Activated naive CD4-positive, alpha-beta T cell treated with anti-CD3 and anti-CD28 coated beads, Interleukin-2, amount 50 U/mL, for 72 hours (primary cell): ENCODE data around the gene IFT122. TPM values are rescaled to one million over a fixed set of nuclear protein-coding genes. Genes with fewer than 3 reads are reported as not detected.
"Not testable (repeated sequence)": the region's sequence is repeated elsewhere in the genome, so short reads cannot be mapped to it uniquely, and the experiment has no call there.

Experiments
- ATAC-seq, 2 donors: fragments of 150-1000 bp; cut with Tn5 transposase; 2 replicates each; pipeline ENCODE4 v1.10.0; 2021; ENCODE audit warnings: mild to moderate bottlenecking in 2 of 2, moderate library complexity in 2 of 2
- DNase-seq, 2 donors: peaks; one replicate each; pipeline ENCODE4 v3.0.0; 2021 to 2022; ENCODE audit warnings: low spot score in 2 of 2
- H3K27ac Mint-ChIP-seq, 2 donors: one replicate each; pipeline ENCODE4 v1.8.0; 2022; ENCODE audit warnings: mild to moderate bottlenecking in 2 of 2, mixed read lengths in 2 of 2
- H3K36me3 Mint-ChIP-seq, 2 donors: one replicate each; pipeline ENCODE4 v1.8.0; 2022; ENCODE audit warnings: mixed read lengths in 2 of 2
- H3K9me3 Mint-ChIP-seq, 2 donors: one replicate each; pipeline ENCODE4 v1.8.0; 2022; ENCODE audit warnings: mixed read lengths in 2 of 2
- total RNA-seq, 2 donors: library from RNA; stranded (reverse); gene quantifications; one replicate each; pipeline ENCODE4 v1.2.3, GENCODE V29; 2022

The IFT122 gene
- total RNA-seq = 10 to 100 TPM; 29.5 to 39.8 TPM

GRCh38 chr3:129439817-129440617 lies at the start of gene IFT122, which contains the start of gene MBD4:
TSS of gene IFT122 (plus strand) at chr3:129440224. CDS start at chr3:129440331, 107 bp downstream.
TSS of gene MBD4 (minus strand) at chr3:129439948. CDS start at chr3:129439833, 115 bp downstream.
- DNase-seq = peak; percentile 98 to 99
- H3K9me3 Mint-ChIP-seq = no peaks in the 10 kb centered on the region
- ATAC-seq = peak; percentile 89 to 92
- H3K36me3 Mint-ChIP-seq = peaks cover 30 to 38% of the 10 kb centered on the region in 2 donors
- peak within 1 kb of the TSS; percentile 95 to 96 for H3K27ac Mint-ChIP-seq

GRCh38 chr3:129391583-129391982 lies 48.4 kb upstream of the IFT122 start:
- Mint-ChIP-seq H3K36me3 (peaks cover 0 to 12% of the 10 kb centered on the region in 2 donors), H3K27ac (peak overlapping the region; percentile 48 to 83)
- not testable (repeated sequence) for ATAC-seq, H3K9me3 Mint-ChIP-seq, DNase-seq

- peaks cover 0 to 12% of the 10 kb centered on the region in 2 donors for H3K36me3 Mint-ChIP-seq
- H3K27ac Mint-ChIP-seq, DNase-seq, ATAC-seq, H3K9me3 Mint-ChIP-seq: not testable (repeated sequence)
Observed at GRCh38 chr3:129392106-129392887, 47.7 kb upstream of the IFT122 start.

- H3K9me3 Mint-ChIP-seq = no peaks in the 10 kb centered on the region
- DNase-seq (no peak), ATAC-seq (no peak)
- peaks cover under 1 to 12% of the 10 kb centered on the region in 2 donors for H3K36me3 Mint-ChIP-seq
- H3K27ac Mint-ChIP-seq = peak overlapping the region in 1 of 2 donors; percentile 72
Observed at GRCh38 chr3:129393271-129393670, 46.8 kb upstream of the IFT122 start.

GRCh38 chr3:129393760-129394564 lies 46.1 kb upstream of the IFT122 start:
- peaks cover 8 to 19% of the 10 kb centered on the region in 2 donors for H3K36me3 Mint-ChIP-seq
- H3K27ac Mint-ChIP-seq = peak overlapping the region; percentile 8 to 84
- not testable (repeated sequence) for DNase-seq, H3K9me3 Mint-ChIP-seq, ATAC-seq

- Mint-ChIP-seq H3K9me3 (no peaks in the 10 kb centered on the region), H3K36me3 (peaks cover 10% of the 10 kb centered on the region in 2 donors), H3K27ac (peak overlapping the region; percentile 98)
- ATAC-seq = peak in 1 of 2 donors; percentile 19
- peak in 1 of 2 donors; percentile 12 for DNase-seq
Observed at GRCh38 chr3:129398803-129399144, 41.2 kb upstream of the IFT122 start.

- Mint-ChIP-seq H3K9me3 (no peaks in the 10 kb centered on the region), H3K27ac (peak overlapping the region; percentile 98), H3K36me3 (peaks cover 10% of the 10 kb centered on the region in 2 donors)
- ATAC-seq (peak; percentile 80 to 92), DNase-seq (peak; percentile 66 to 70)
Observed at GRCh38 chr3:129399145-129399894, 40.7 kb upstream of the IFT122 start.

- H3K36me3 Mint-ChIP-seq = peaks cover 10% of the 10 kb centered on the region in 2 donors
- DNase-seq (peak in 1 of 2 donors; percentile 15), ATAC-seq (peak; percentile 30 to 65)
Observed at GRCh38 chr3:129399895-129400357, 40.1 kb upstream of the IFT122 start.

GRCh38 chr3:129402210-129402609 lies 37.8 kb upstream of the IFT122 start:
- DNase-seq = no peak
- no peak overlapping the region for H3K27ac Mint-ChIP-seq
- peaks cover 10% of the 10 kb centered on the region in 2 donors for H3K36me3 Mint-ChIP-seq
- no peaks in the 10 kb centered on the region for H3K9me3 Mint-ChIP-seq
- ATAC-seq = no peak

More at GRCh38 chr3:129399895-129400357, 40.1 kb upstream of the IFT122 start:
- H3K27ac Mint-ChIP-seq = peak overlapping the region; percentile 98
- no peaks in the 10 kb centered on the region for H3K9me3 Mint-ChIP-seq

- H3K9me3 Mint-ChIP-seq = no peaks in the 10 kb centered on the region
- no peak for DNase-seq
- H3K27ac Mint-ChIP-seq = no peak overlapping the region
- ATAC-seq = no peak
- H3K36me3 Mint-ChIP-seq = peaks cover 10% of the 10 kb centered on the region in 2 donors
Observed at GRCh38 chr3:129402616-129403015, 37.4 kb upstream of the IFT122 start.

GRCh38 chr3:129403450-129403849 lies 36.6 kb upstream of the IFT122 start:
- Mint-ChIP-seq H3K27ac (no peak overlapping the region), H3K9me3 (no peaks in the 10 kb centered on the region)
- ATAC-seq = no peak

GRCh38 chr3:129404130-129404529 lies 35.9 kb upstream of the IFT122 start:
- no peak overlapping the region for H3K27ac Mint-ChIP-seq
- ATAC-seq (no peak), DNase-seq (no peak)
- H3K9me3 Mint-ChIP-seq = no peaks in the 10 kb centered on the region
- H3K36me3 Mint-ChIP-seq = peaks cover under 1% of the 10 kb centered on the region in 2 donors

More at GRCh38 chr3:129403450-129403849, 36.6 kb upstream of the IFT122 start:
- H3K36me3 Mint-ChIP-seq = peaks cover 7 to 8% of the 10 kb centered on the region in 2 donors
- no peak for DNase-seq

- DNase-seq (no peak), ATAC-seq (no peak)
- no peak overlapping the region for H3K27ac Mint-ChIP-seq
- H3K36me3 Mint-ChIP-seq = no peaks in the 10 kb centered on the region
- no peaks in the 10 kb centered on the region for H3K9me3 Mint-ChIP-seq
Observed at GRCh38 chr3:129404610-129405009, 35.4 kb upstream of the IFT122 start.

GRCh38 chr3:129409541-129409940 lies 30.5 kb upstream of the IFT122 start:
- no peak for DNase-seq
- no peak for ATAC-seq
- no peak overlapping the region for H3K27ac Mint-ChIP-seq
- no peaks in the 10 kb centered on the region for H3K9me3 Mint-ChIP-seq
- no peaks in the 10 kb centered on the region for H3K36me3 Mint-ChIP-seq

GRCh38 chr3:129410971-129411370 lies 29.1 kb upstream of the IFT122 start:
- no peaks in the 10 kb centered on the region for H3K9me3 Mint-ChIP-seq
- no peak overlapping the region for H3K27ac Mint-ChIP-seq
- no peaks in the 10 kb centered on the region for H3K36me3 Mint-ChIP-seq
- ATAC-seq = no peak
- DNase-seq = no peak
